ENCODE results near the gene PPARG.

PPARG gene

DNA sequence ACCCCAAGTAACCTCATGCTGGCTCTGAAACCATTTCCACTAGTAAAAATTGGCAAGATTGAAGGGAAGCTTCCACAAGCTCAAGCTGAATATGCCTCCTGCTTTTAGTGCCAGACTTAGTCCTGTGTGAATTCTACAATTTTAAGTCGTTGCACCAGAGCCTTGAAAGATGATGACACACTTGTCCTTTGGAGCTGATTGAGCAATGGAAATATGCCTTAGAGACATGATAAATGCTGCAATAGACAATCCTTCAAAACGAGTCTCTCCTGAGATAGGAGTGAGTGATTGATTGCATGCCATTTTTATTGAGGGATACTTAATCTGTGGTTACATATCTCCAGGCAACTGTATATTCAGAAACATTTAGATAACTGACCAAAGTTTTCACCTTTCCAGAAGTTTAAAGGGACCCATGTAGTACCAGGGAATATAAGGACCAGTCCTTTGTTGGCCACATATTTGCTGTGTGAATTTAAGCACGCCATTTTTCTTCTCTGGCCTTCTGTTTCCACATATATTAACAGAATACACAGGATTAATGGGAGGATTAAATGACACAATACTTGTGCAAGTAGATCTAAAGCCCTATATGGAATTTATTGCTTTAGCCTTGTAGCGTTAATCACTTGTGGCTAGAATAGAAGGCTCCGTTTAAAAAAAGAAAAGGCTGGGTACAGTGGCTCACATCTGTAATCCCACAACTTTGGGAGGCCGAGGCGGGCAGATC lies 65.1 kb downstream of the PPARG start:
- DNase-seq (ENCODE audit: low spot score) = no peak
- in situ Hi-C loops (cut with MboI; ENCODE audit: low sequenced_read_pairs, unreplicated experiment) = no loop called here
- TF ChIP-seq, protein P1, sequence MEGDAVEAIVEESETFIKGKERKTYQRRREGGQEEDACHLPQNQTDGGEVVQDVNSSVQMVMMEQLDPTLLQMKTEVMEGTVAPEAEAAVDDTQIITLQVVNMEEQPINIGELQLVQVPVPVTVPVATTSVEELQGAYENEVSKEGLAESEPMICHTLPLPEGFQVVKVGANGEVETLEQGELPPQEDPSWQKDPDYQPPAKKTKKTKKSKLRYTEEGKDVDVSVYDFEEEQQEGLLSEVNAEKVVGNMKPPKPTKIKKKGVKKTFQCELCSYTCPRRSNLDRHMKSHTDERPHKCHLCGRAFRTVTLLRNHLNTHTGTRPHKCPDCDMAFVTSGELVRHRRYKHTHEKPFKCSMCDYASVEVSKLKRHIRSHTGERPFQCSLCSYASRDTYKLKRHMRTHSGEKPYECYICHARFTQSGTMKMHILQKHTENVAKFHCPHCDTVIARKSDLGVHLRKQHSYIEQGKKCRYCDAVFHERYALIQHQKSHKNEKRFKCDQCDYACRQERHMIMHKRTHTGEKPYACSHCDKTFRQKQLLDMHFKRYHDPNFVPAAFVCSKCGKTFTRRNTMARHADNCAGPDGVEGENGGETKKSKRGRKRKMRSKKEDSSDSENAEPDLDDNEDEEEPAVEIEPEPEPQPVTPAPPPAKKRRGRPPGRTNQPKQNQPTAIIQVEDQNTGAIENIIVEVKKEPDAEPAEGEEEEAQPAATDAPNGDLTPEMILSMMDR (IDR thresholded peaks at IDR 0.05; ENCODE audit: borderline replicate concordance, control extremely low read depth, extremely low read depth, insufficient read depth, missing control alignments) = no peak

DNA sequence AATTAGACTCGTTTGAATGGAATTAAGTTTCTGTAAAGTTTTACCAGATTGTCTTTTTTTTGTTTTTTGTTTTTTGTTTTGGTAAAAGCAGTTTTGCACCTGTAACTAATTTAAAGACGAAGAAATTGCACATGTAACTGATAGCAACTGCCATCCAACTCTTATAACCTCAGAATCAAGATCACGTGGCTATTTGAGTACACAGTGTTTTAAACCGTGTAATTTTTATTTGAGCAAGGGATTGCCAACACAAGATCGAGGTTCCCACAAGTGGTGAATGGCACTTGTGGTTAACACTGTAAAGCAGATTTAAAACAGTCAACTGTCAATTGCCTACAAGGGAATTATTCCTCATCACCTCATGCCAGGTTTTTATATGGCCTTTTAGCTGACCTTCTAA lies 67.3 kb downstream of the PPARG start:
- no peak for DNase-seq (ENCODE audit: low spot score)

DNA sequence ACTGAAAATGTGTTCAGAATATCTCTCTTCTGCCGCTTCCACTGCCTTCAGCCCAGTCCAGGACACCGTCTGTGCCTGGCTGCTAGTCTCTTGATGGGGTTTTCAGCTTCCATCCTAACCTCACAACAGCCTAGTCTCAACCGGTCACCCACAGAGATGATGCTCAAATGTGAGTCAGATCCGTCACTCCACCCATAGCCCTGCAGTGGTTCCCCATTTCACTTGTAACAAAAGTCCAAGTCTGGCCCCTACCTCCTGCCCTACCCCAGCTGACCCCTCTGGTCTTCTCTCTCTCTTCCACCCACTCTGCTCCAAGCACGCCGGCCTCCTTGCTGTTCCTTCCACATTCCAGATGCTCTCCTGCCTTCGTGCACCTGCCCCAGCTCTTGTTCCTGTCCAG lies 68.1 kb downstream of the PPARG start:
- TF ChIP-seq, protein P1 (IDR thresholded peaks at IDR 0.05; ENCODE audit: borderline replicate concordance, control extremely low read depth, extremely low read depth, insufficient read depth, missing control alignments) = no peak
- no peak for DNase-seq (ENCODE audit: low spot score)

More for the DNA sequence above, 67.3 kb downstream of the PPARG start:
- TF ChIP-seq, protein P1 (IDR thresholded peaks at IDR 0.05; ENCODE audit: borderline replicate concordance, control extremely low read depth, extremely low read depth, insufficient read depth, missing control alignments) = no peak
- in situ Hi-C loops (cut with MboI; ENCODE audit: low sequenced_read_pairs, unreplicated experiment) = no loop called here

DNA sequence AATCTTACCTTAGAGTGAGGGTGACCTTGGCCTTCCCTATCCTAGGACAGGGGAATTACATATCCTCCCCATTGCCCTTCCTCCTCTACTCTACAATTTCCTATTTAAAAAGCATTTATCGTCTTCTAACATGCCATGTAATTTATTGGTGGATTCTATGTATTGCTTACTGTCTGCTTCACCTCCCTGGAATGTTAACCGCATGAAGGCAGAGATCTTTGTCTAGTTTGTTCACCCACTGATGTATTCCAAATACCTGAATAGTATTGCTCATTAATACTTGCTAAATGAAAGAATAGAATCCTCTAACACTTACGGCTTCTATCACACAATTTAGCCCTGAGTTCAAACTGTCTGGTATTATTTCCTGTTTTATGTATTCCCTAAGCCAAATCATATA lies 68.6 kb downstream of the PPARG start:
- DNase-seq (ENCODE audit: low spot score) = no peak
- TF ChIP-seq, protein P1 (IDR thresholded peaks at IDR 0.05; ENCODE audit: borderline replicate concordance, control extremely low read depth, extremely low read depth, insufficient read depth, missing control alignments) = no peak
- in situ Hi-C loops (cut with MboI; ENCODE audit: low sequenced_read_pairs, unreplicated experiment) = no loop called here

More for the DNA sequence above, 68.1 kb downstream of the PPARG start:
- in situ Hi-C loops (cut with MboI; ENCODE audit: low sequenced_read_pairs, unreplicated experiment) = no loop called here

DNA sequence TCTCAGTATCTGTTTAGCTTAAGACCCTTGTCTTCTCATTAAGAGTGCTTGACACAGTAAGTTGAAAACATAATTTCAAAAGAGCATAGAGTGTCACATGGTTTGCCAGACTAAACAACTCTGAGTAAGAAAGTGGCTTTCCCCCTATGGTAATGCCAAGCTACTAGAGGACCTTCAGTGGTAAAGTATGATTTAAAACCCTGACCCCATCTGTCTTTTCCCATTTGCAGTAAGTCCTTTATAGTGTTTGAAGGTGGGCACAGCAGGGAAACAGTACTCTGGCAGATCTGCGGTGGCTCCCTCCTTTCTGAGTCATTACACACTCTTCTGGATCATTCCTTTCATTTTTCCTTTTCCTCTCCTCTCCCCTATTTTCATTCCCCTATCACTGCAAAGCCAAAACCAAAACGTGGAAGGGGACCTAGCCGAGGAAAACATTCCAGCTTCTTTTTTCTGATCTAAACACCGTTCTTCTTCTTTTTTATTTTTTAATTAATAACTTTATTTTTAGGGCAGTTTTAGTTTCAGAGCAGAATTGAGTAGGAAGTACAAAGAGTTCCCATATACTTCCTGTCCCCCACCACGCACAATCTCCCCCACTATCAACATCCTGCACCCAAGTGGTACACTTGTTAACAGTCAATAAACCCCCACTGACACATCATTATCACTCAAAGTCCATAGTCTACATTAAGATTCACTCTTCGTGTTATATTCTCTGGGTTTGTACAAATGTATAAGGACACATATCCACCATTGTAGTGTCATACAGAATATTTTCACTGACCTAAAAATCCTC lies 74.7 kb downstream of the PPARG start:
- TF ChIP-seq, protein P1 (IDR thresholded peaks at IDR 0.05; ENCODE audit: borderline replicate concordance, control extremely low read depth, extremely low read depth, insufficient read depth, missing control alignments) = no peak
- no peak for DNase-seq (ENCODE audit: low spot score)
- in situ Hi-C loops (cut with MboI; ENCODE audit: low sequenced_read_pairs, unreplicated experiment) = no loop called here

DNA sequence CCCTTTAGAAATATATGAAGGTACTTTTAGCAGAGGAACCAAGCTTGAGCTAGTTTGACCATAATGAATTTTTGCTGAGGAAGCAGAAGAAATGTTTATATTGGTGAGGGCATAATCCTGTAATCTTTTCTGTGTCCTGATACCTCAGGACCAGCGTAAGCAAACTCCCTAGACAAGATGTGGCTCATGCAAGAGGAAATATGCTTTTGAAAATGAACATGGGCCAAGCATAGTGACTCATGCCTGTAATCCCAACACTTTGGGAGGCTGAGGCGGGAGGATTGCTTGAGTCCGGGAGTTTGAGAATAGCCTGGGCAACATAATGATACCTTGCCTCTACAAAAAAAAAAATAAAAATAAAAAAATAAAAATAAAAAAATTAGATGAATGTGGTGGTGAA lies 78.5 kb downstream of the PPARG start:
- in situ Hi-C loops (cut with MboI; ENCODE audit: low sequenced_read_pairs, unreplicated experiment) = no loop called here
- TF ChIP-seq, protein P1 (IDR thresholded peaks at IDR 0.05; ENCODE audit: borderline replicate concordance, control extremely low read depth, extremely low read depth, insufficient read depth, missing control alignments) = no peak
- no peak for DNase-seq (ENCODE audit: low spot score)
